Measurements from ENCODE around the gene HINT1.
A peak's percentile ranks its signal among the peaks of the same experiment; 100 is the strongest.
"Not testable (repeated sequence)": the region's sequence is repeated elsewhere in the genome, so short reads cannot be mapped to it uniquely, and the experiment has no call there.

The HINT1 gene

GRCh38 chr5:131165119-131165727, at the start of gene HINT1:
TSS of gene HINT1 (minus strand) at chr5:131165256. CDS start at chr5:131165205, 51 bp downstream.
- peak; percentile 91 for DNase-seq

GRCh38 chr5:131214609-131215227, 49.7 kb upstream of the HINT1 start:
- no peak for DNase-seq

GRCh38 chr5:131212471-131213021, 47.5 kb upstream of the HINT1 start:
- no peak for DNase-seq

GRCh38 chr5:131211669-131212068, 46.6 kb upstream of the HINT1 start:
- DNase-seq = no peak

- no peak for DNase-seq
Measured at GRCh38 chr5:131210151-131210510, 45.1 kb upstream of the HINT1 start.

GRCh38 chr5:131209506-131210150, 44.6 kb upstream of the HINT1 start:
- peak; percentile 39 for DNase-seq

GRCh38 chr5:131209175-131209505, 44.1 kb upstream of the HINT1 start:
- DNase-seq = no peak

- no peak for DNase-seq
Measured at GRCh38 chr5:131206772-131207171, 41.7 kb upstream of the HINT1 start.

- DNase-seq = no peak
Measured at GRCh38 chr5:131206061-131206460, 41.0 kb upstream of the HINT1 start.

- DNase-seq = no peak
Measured at GRCh38 chr5:131204964-131205363, 39.9 kb upstream of the HINT1 start.

GRCh38 chr5:131200560-131200959, 35.5 kb upstream of the HINT1 start:
- no peak for DNase-seq

- DNase-seq = no peak
Measured at GRCh38 chr5:131198625-131199024, 33.6 kb upstream of the HINT1 start.

- DNase-seq = no peak
Measured at GRCh38 chr5:131196331-131196730, 31.3 kb upstream of the HINT1 start.

- DNase-seq = no peak
Measured at GRCh38 chr5:131195696-131196095, 30.6 kb upstream of the HINT1 start.

GRCh38 chr5:131194725-131195124, 29.7 kb upstream of the HINT1 start:
- no peak for DNase-seq

GRCh38 chr5:131193897-131194296, 28.8 kb upstream of the HINT1 start:
- DNase-seq = not testable (repeated sequence)

- no peak for DNase-seq
Measured at GRCh38 chr5:131193106-131193505, 28.1 kb upstream of the HINT1 start.

GRCh38 chr5:131186561-131187256, 21.7 kb upstream of the HINT1 start:
- DNase-seq = no peak

GRCh38 chr5:131185523-131186104, 20.6 kb upstream of the HINT1 start:
- DNase-seq = no peak

GRCh38 chr5:131182839-131183238, 17.8 kb upstream of the HINT1 start:
- no peak for DNase-seq

- DNase-seq = no peak
Measured at GRCh38 chr5:131180407-131180806, 15.4 kb upstream of the HINT1 start.

GRCh38 chr5:131171276-131171810, 6.3 kb upstream of the HINT1 start:
- peak; percentile 14 for DNase-seq
